K562 (cell line): ENCODE data around the gene DUOX2. TPM values are rescaled to one million over a fixed set of nuclear protein-coding genes. Genes with fewer than 3 reads are reported as not detected.
A peak's percentile ranks its signal among the peaks of the same experiment; 100 is the strongest.
"Not testable (repeated sequence)": the region's sequence is repeated elsewhere in the genome, so short reads cannot be mapped to it uniquely, and the experiment has no call there.

Source experiments
- ATAC-seq: fragments of 200-7000 bp; cut with Tn5 transposase; 3 replicates; pipeline ENCODE4 v1.9.1; 2020; ENCODE audit warnings: moderate library complexity
- BruUV-seq: library from RNA; stranded (reverse); fragments of 400-500 nt; replicated peaks from 2 replicates; lab custom pipeline; 2021; lab: Mats Ljungman, UMichigan
- CTCF ChIA-PET: fragments of 300-600 bp; formaldehyde crosslinking; extraction: SDS; loops from one replicate; lab custom pipeline; 2021; ENCODE audit warnings: low intra/inter-chr PET ratio; lab: Yijun Ruan, JAX
- POLR2A ChIA-PET: fragments of 300-600, 350-650 bp; sonication (Branson Sonifier 250); formaldehyde crosslinking; extraction: SDS; loops from one replicate; lab custom pipeline; 2021; ENCODE audit warnings: antibody characterized with exemption, inconsistent platforms; lab: Yijun Ruan, JAX
- DNase-seq, 4 experiments: peaks; one replicate each; pipeline versions ENCODE4 v3.0.0 to v3.0.0-alpha.2; 2011 to 2018; ENCODE audit warnings: low spot score in 3 of 4, mixed read lengths in 3 of 4; ENCODE audit errors: extremely low read depth in 1 of 4
- FAIRE-seq: peaks from 2 replicates; lab custom pipeline; 2011; peaks lifted over from hg19 to GRCh38; lab: Jason Lieb, UNC
- H2AFZ ChIP-seq: 2 replicates; pipeline ENCODE4 v1.6.0; 2011; ENCODE audit warnings: low read depth, low read length, control low read depth, inconsistent platforms
- H3K27ac ChIP-seq: fragments of 200-600 bp; 3 replicates; pipeline ENCODE4 v1.8.0; 2011; ENCODE audit warnings: low read depth, mild to moderate bottlenecking, control low read depth, inconsistent platforms, low read length, moderate library complexity, mixed read lengths; ENCODE audit errors: extremely low read depth
- H3K27me3 ChIP-seq, 2 experiments: fragments of 300-600 bp in 1 of 2; 2 replicates in 1 of 2; 3 replicates in 1 of 2; pipeline versions ENCODE4 v1.6.0 to v1.8.0; 2011; ENCODE audit warnings: inconsistent platforms in 2 of 2, low read length in 2 of 2, mild to moderate bottlenecking in 1 of 2, mixed read lengths in 1 of 2, moderate library complexity in 1 of 2; ENCODE audit not compliant: control insufficient read depth in 2 of 2, insufficient read depth in 2 of 2
- H3K36me3 ChIP-seq: fragments of 300-600 bp; 3 replicates; pipeline ENCODE4 v1.8.0; 2011; ENCODE audit warnings: mild to moderate bottlenecking, low read length, inconsistent platforms; ENCODE audit not compliant: control insufficient read depth, insufficient read depth
- H3K4me1 ChIP-seq, 2 experiments: fragments of 200-600 bp in 1 of 2; replicated peaks in 1 of 2; 2 replicates in 1 of 2; 3 replicates in 1 of 2; pipeline versions ENCODE4 v1.5.1 to v1.8.0; 2011; ENCODE audit warnings: inconsistent platforms in 2 of 2, low read length in 2 of 2, mild to moderate bottlenecking in 1 of 2, mixed read lengths in 1 of 2, moderate library complexity in 1 of 2; ENCODE audit not compliant: control insufficient read depth in 2 of 2, insufficient read depth in 2 of 2
- H3K4me2 ChIP-seq: 2 replicates; pipeline ENCODE4 v1.6.1; 2011; ENCODE audit warnings: low read length, control low read depth, inconsistent platforms, mixed read lengths; ENCODE audit not compliant: insufficient read depth
- H3K4me3 ChIP-seq: fragments of 200-600 bp; sonication (generic), shearing (Covaris generic); 2 replicates; pipeline ENCODE4 v1.5.1; 2016; ENCODE audit warnings: control low read depth, inconsistent platforms
- H3K79me2 ChIP-seq: fragments of 200-600 bp; 3 replicates; pipeline ENCODE4 v1.8.0; 2011; ENCODE audit warnings: low read length, inconsistent platforms; ENCODE audit not compliant: control insufficient read depth, insufficient read depth
- H3K9ac ChIP-seq, 2 experiments: 2 replicates each; pipeline versions ENCODE4 v1.6.0 to v1.6.1; 2011; ENCODE audit warnings: low read depth in 2 of 2, low read length in 2 of 2, control low read depth in 1 of 2, inconsistent platforms in 1 of 2, mild to moderate bottlenecking in 1 of 2, mixed read lengths in 1 of 2; ENCODE audit not compliant: insufficient read depth in 1 of 2
- H3K9me1 ChIP-seq: one replicate; pipeline ENCODE4 v1.6.0; 2011; ENCODE audit warnings: inconsistent platforms, mild to moderate bottlenecking, low read length, moderate library complexity; ENCODE audit not compliant: control insufficient read depth, insufficient read depth
- H3K9me3 ChIP-seq: replicated peaks from 2 replicates; pipeline ENCODE4 v1.5.1; 2011; ENCODE audit warnings: low read depth, low read length, inconsistent platforms; ENCODE audit not compliant: control insufficient read depth, insufficient read depth
- H4K20me1 ChIP-seq: replicated peaks from 2 replicates; pipeline ENCODE4 v1.6.1; 2011; ENCODE audit warnings: low read length, inconsistent platforms, mixed read lengths; ENCODE audit not compliant: control insufficient read depth, insufficient read depth
- ARHGAP35 ChIP-seq: fragments of 450-650 bp; IDR thresholded peaks from 2 replicates; pipeline ENCODE4 v1.6.1; 2018; ENCODE audit not compliant: partially characterized antibody
- CBFA2T2 ChIP-seq: fragments of 450-650 bp; conservative IDR thresholded peaks from 2 replicates; pipeline ENCODE4 v1.6.1; 2017; ENCODE audit warnings: mild to moderate bottlenecking
- CBFA2T3 ChIP-seq: fragments of 450-650 bp; IDR thresholded peaks from 2 replicates; pipeline ENCODE4 v1.6.1; 2017
- CBX3 ChIP-seq, 2 experiments: IDR thresholded peaks; 1 replicate in 1 of 2; 2 replicates in 1 of 2; pipeline ENCODE4 v1.6.1; 2012; ENCODE audit warnings: inconsistent platforms in 2 of 2, low read length in 2 of 2, borderline replicate concordance in 1 of 2, control low read depth in 1 of 2
- DPF2 ChIP-seq: fragments of 450-650 bp; IDR thresholded peaks from 2 replicates; pipeline ENCODE4 v1.6.1; 2016
- GTF2A2 ChIP-seq: IDR thresholded peaks from 2 replicates; pipeline ENCODE4 v1.6.1; 2016; ENCODE audit warnings: mild to moderate bottlenecking, missing genetic modification characterization, missing compliant biosample characterization
- WGBS: fragments of 100-300 bp; shearing (Covaris generic); methylation state at CpG from one replicate; pipeline ENCODE4 v1.1.6; 2016; ENCODE audit warnings: low coverage, mixed read lengths; ENCODE audit not compliant: insufficient coverage; ENCODE audit errors: missing lambda C conversion rate; 5-methylcytosine and 5-hydroxymethylcytosine counted together
- in situ Hi-C: fragments of 300-500 bp; cut with MboI; formaldehyde crosslinking; loops from 4 replicates; pipeline ENCODE4 v1.15.0; 2018; ENCODE audit warnings: inconsistent platforms, mixed read lengths
- intact Hi-C: fragments of 100-400 bp; cut with micrococcal nuclease; formaldehyde crosslinking; loops from 2 replicates; pipeline ENCODE4 v1.14.2; 2022
- polyA plus RNA-seq, 8 experiments: library from polyadenylated mRNA; depleted of rRNA in 4 of 8; stranded (reverse) in 5 of 8; unstranded in 3 of 8; fragments of >200 nt; fragmentation: Nextera tagmentation in 2 of 8; fragmentation: Illumina TruSeq in 1 of 8; extraction: Ambion mirVana in 2 of 8; extraction: Trizol in 1 of 8; gene quantifications; 2 replicates each; pipeline versions ENCODE4 v1.2.1 to v1.2.3, GENCODE V29; 2011 to 2014; ENCODE audit warnings: inconsistent platforms in 1 of 8, missing spikeins in 1 of 8
- total RNA-seq, 7 experiments: library from RNA; depleted of rRNA in 6 of 7; stranded (reverse); fragments of >200 nt in 6 of 7; fragmentation: Illumina TruSeq in 2 of 7; extraction: Trizol in 2 of 7; gene quantifications; 2 replicates each; pipeline versions ENCODE4 v1.2.1 to v1.2.3, GENCODE V29; 2011 to 2021; ENCODE audit warnings: low replicate concordance in 1 of 7

The DUOX2 gene
- total and polyA plus RNA-seq, 9 of the 15 experiments (the other 6 are each of a cell fraction or from before 2014, with no cell fraction given), result 0.01 to 0.03 (median 0.02) TPM; not detected in 6

DNA sequence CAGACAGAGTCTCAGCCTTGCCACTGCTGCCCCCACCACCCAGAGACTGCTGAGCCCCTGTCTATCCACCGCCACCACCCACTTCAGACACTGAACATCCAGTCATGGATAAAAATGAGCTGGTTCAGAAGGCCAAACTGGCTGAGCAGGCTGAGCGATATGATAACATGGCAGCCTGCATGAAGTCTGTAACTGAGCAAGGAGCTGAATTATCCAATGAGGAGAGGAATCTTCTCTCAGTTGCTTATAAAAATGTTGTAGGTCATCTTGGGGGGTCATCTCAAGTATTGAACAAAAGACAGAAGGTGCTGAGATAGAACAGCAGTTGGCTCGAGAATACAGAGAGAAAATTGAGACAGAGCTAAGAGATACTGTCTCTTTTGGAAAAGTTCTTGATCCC, 61.3 kb downstream of the DUOX2 start:
- H3K9me1 ChIP-seq, in situ Hi-C loops, H3K4me3 ChIP-seq, POLR2A ChIA-PET, H3K27me3 ChIP-seq, intact Hi-C loops, ATAC-seq, CTCF ChIA-PET, H3K79me2 ChIP-seq, FAIRE-seq, H4K20me1 ChIP-seq, BruUV-seq, H3K9ac ChIP-seq: not testable (repeated sequence)
- Histone ChIP-seq H3K4me2 (peak overlapping the region; percentile 24; the same call in 1 of the 2 replicates), H3K36me3 (peaks cover 22% of the 10 kb centered on the region), H2AFZ (peak overlapping the region; percentile 8; the same call in 1 of the 2 replicates), H3K27ac (peak overlapping the region; percentile 56), H3K9me3 (peaks cover 15% of the 10 kb centered on the region), H3K4me1 (peaks cover 3 to 35% of the 10 kb centered on the region in 2 experiments; a peak in 4 of 5 replicates)
- WGBS, result 24% methylated on average over 3 of the region's 3 CpGs
- DNase-seq, result peak in 1 of 4 experiments; percentile 55
- TF ChIP-seq DPF2, result 0 out of 2 replicates have a peak, but pooled peaks have one; percentile 18
- TF ChIP-seq CBFA2T3, result peak; percentile 62; the same call in 1 of the 2 replicates
- TF ChIP-seq CBFA2T2, result peak; percentile 55

GRCh38 chr15:45050587-45050986, 63.4 kb downstream of the DUOX2 start:
- DNase-seq (no peak), FAIRE-seq (no peak), ATAC-seq (no peak)
- H4K20me1 ChIP-seq, result no peaks in the 10 kb centered on the region
- no peak overlapping the region for H3K4me2 ChIP-seq
- peaks cover 3 to 37% of the 10 kb centered on the region in 2 experiments; a peak in 4 of 5 replicates for H3K4me1 ChIP-seq
- intact Hi-C loops, result no loop called here
- H2AFZ ChIP-seq, result no peak overlapping the region
- no TSS peak for BruUV-seq
- WGBS, result 94% methylated on average over 1 of the region's 1 CpG
- H3K9me3 ChIP-seq, result peaks cover 17% of the 10 kb centered on the region
- no peak overlapping the region for H3K4me3 ChIP-seq
- H3K9ac ChIP-seq, result no peak overlapping the region
- POLR2A ChIA-PET, result no interaction called here
- no peaks in the 10 kb centered on the region for H3K9me1 ChIP-seq
- CTCF ChIA-PET, result no interaction called here
- H3K36me3 ChIP-seq, result peaks cover 32% of the 10 kb centered on the region
- H3K79me2 ChIP-seq, result peaks cover 9% of the 10 kb centered on the region; the same call in 1 of the 3 replicates
- no peaks in the 10 kb centered on the region for H3K27me3 ChIP-seq
- TF ChIP-seq GTF2A2 (tag) (no peak), CBX3 (IDR thresholded peaks at IDR 0.05; ENCODE audit: borderline replicate concordance in 1 of 2, low read length in 2 of 2) (peak in 1 of 2 experiments; percentile 93; a peak in 2 of 3 replicates), ARHGAP35 (no peak)
- no peak overlapping the region; the same call in 2 of the 3 replicates for H3K27ac ChIP-seq
- in situ Hi-C loops, result no loop called here
